Nephron progenitor cell (in vitro differentiated cells): ENCODE measurements around the gene PITX3.
A peak's percentile ranks its signal among the peaks of the same experiment; 100 is the strongest.
"Not testable (repeated sequence)": the region's sequence is repeated elsewhere in the genome, so short reads cannot be mapped to it uniquely, and the experiment has no call there.

ENCODE experiments used
- DNase-seq: peaks from one replicate; pipeline ENCODE4 v3.0.0; 2021
- H3K27ac Mint-ChIP-seq: 2 replicates; pipeline ENCODE4 v1.8.0; 2021; ENCODE audit warnings: mild to moderate bottlenecking, moderate library complexity, mixed read lengths
- H3K27me3 Mint-ChIP-seq: 2 replicates; pipeline ENCODE4 v1.8.0; 2021; ENCODE audit warnings: mild to moderate bottlenecking, low read depth, mixed read lengths; ENCODE audit not compliant: poor library complexity
- H3K36me3 Mint-ChIP-seq: 2 replicates; pipeline ENCODE4 v1.8.0; 2021; ENCODE audit warnings: low read depth, mixed read lengths
- H3K4me1 Mint-ChIP-seq: 2 replicates; pipeline ENCODE4 v1.8.0; 2021; ENCODE audit warnings: mixed read lengths
- H3K4me3 Mint-ChIP-seq: 2 replicates; pipeline ENCODE4 v1.8.0; 2021; ENCODE audit warnings: mild to moderate bottlenecking, moderate library complexity, mixed read lengths
- H3K9me3 Mint-ChIP-seq: 2 replicates; pipeline ENCODE4 v1.8.0; 2021; ENCODE audit warnings: mild to moderate bottlenecking, moderate library complexity, mixed read lengths
- CTCF ChIP-seq: fragments of 200-600 bp; sonication (generic); IDR thresholded peaks from 2 replicates; pipeline ENCODE4 v1.5.0; 2021; ENCODE audit warnings: antibody characterized with exemption

Gene PITX3

GRCh38 chr10:102254426-102254825, 13.1 kb upstream of the PITX3 start:
- Mint-ChIP-seq H3K27ac (no peak overlapping the region), H3K4me1 (no peaks in the 10 kb centered on the region), H3K36me3 (peaks cover 36% of the 10 kb centered on the region), H3K4me3 (no peak overlapping the region), H3K27me3 (no peaks in the 10 kb centered on the region), H3K9me3 (no peaks in the 10 kb centered on the region)
- DNase-seq = no peak
- no peak for TF ChIP-seq CTCF

GRCh38 chr10:102252508-102252907, 11.2 kb upstream of the PITX3 start:
- H3K4me1 Mint-ChIP-seq, H3K4me3 Mint-ChIP-seq, H3K27me3 Mint-ChIP-seq, DNase-seq, H3K27ac Mint-ChIP-seq, H3K9me3 Mint-ChIP-seq: not testable (repeated sequence)
- H3K36me3 Mint-ChIP-seq = peaks cover 42% of the 10 kb centered on the region

GRCh38 chr10:102247734-102248133, 6.4 kb upstream of the PITX3 start:
- peak overlapping the region; percentile 99 for H3K4me3 Mint-ChIP-seq
- H3K36me3 Mint-ChIP-seq = peaks cover 17% of the 10 kb centered on the region
- peaks cover 37% of the 10 kb centered on the region for H3K4me1 Mint-ChIP-seq
- TF ChIP-seq CTCF = no peak
- H3K27ac Mint-ChIP-seq = no peak overlapping the region
- DNase-seq = no peak
- peaks cover 10% of the 10 kb centered on the region for H3K27me3 Mint-ChIP-seq
- H3K9me3 Mint-ChIP-seq = no peaks in the 10 kb centered on the region

GRCh38 chr10:102246261-102246660, 4.9 kb upstream of the PITX3 start:
- DNase-seq = no peak
- H3K27ac Mint-ChIP-seq = no peak overlapping the region
- no peak for TF ChIP-seq CTCF
- peak overlapping the region; percentile 99 for H3K4me3 Mint-ChIP-seq
- H3K4me1 Mint-ChIP-seq = peaks cover 46% of the 10 kb centered on the region
- peaks cover 17% of the 10 kb centered on the region for H3K36me3 Mint-ChIP-seq
- H3K9me3 Mint-ChIP-seq = no peaks in the 10 kb centered on the region
- peaks cover 25% of the 10 kb centered on the region for H3K27me3 Mint-ChIP-seq

GRCh38 chr10:102245932-102246251, 4.6 kb upstream of the PITX3 start:
- Mint-ChIP-seq H3K4me1 (peaks cover 49% of the 10 kb centered on the region), H3K9me3 (no peaks in the 10 kb centered on the region), H3K27me3 (peaks cover 29% of the 10 kb centered on the region), H3K27ac (peak overlapping the region; percentile 97), H3K4me3 (peak overlapping the region; percentile 99), H3K36me3 (peaks cover 14% of the 10 kb centered on the region)
- no peak for DNase-seq
- no peak for TF ChIP-seq CTCF

- Mint-ChIP-seq H3K27ac (peak within 1 kb of the TSS; percentile 97), H3K4me1 (peaks cover 55% of the 10 kb centered on the region), H3K36me3 (peaks cover 11% of the 10 kb centered on the region), H3K9me3 (no peaks in the 10 kb centered on the region), H3K27me3 (peaks cover 35% of the 10 kb centered on the region), H3K4me3 (peak within 1 kb of the TSS; percentile 99)
- peak; percentile 85 for DNase-seq
- no peak for TF ChIP-seq CTCF
Observed at GRCh38 chr10:102245082-102245931, 4.0 kb upstream of the PITX3 start, which contains the start of gene GBF1. Gene GBF1, plus strand, starts transcription at chr10:102245532. Its CDS starts 13,407 bp downstream, at chr10:102258939.
